Uterus (tissue), 2 donors: ENCODE data around the gene PLEKHM2.

Experiments used
- CTCF ChIP-seq, 4 experiments: fragments of 200-600 bp in 2 of 4; fragments of 450-650 bp in 2 of 4; sonication (generic) in 2 of 4; IDR thresholded peaks; one replicate each; pipeline ENCODE4 v1.5.1; 2016 to 2019; ENCODE audit warnings: antibody characterized with exemption in 4 of 4, mild to moderate bottlenecking in 2 of 4, moderate library complexity in 1 of 4
- POLR2A ChIP-seq, 2 donors: fragments of 450-650 bp; IDR thresholded peaks; one replicate each; pipeline ENCODE4 v1.6.1; 2016; ENCODE audit warnings: antibody characterized with exemption in 2 of 2, mild to moderate bottlenecking in 1 of 2, moderate library complexity in 1 of 2

DNA sequence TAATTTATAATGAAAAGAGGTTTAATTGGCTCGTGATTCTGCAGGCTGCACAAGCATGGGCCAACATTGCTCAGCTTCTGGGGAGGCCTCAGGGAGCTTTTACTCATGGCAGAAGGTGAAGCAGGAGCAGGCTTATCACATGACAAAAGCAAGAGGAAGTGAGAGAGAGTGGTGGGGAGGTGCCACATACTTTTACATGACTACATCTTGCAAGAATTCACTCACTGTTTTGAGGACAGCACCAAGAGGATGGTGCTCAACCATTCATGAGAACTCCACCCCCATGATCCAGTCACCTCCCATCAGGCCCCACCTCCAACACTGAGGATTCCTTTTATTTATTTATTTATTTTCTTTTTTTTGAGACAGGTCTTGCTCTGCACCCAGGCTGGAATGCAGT, 5.5 kb upstream of the PLEKHM2 start:
- TF ChIP-seq CTCF (IDR thresholded peaks at IDR 0.05) (no peak), POLR2A (IDR thresholded peaks at IDR 0.05) (no peak)
